KMS-11 (cell line): ENCODE results near the gene FAM25C.
"Not testable (repeated sequence)": the region's sequence is repeated elsewhere in the genome, so short reads cannot be mapped to it uniquely, and the experiment has no call there.

ENCODE experiments used
- H2AFZ ChIP-seq: fragments of 200-600 bp; sonication (generic); 2 replicates; pipeline ENCODE4 v1.6.1; 2016; ENCODE audit warnings: antibody characterized with exemption, mixed run types, low read depth
- H3K27ac ChIP-seq: fragments of 200-600 bp; sonication (generic); 2 replicates; pipeline ENCODE4 v1.6.1; 2016; ENCODE audit warnings: mild to moderate bottlenecking, mixed run types
- H3K27me3 ChIP-seq: fragments of 200-600 bp; sonication (generic); 2 replicates; pipeline ENCODE4 v1.6.1; 2017; ENCODE audit warnings: mild to moderate bottlenecking, low read depth, mixed run types, moderate library complexity; ENCODE audit not compliant: insufficient read depth
- H3K36me3 ChIP-seq: fragments of 200-600 bp; sonication (generic); 2 replicates; pipeline ENCODE4 v1.6.1; 2017; ENCODE audit warnings: mild to moderate bottlenecking, mixed run types; ENCODE audit not compliant: insufficient read depth
- H3K4me1 ChIP-seq: fragments of 200-600 bp; sonication (generic); 2 replicates; pipeline ENCODE4 v1.6.1; 2016; ENCODE audit warnings: mild to moderate bottlenecking, low read depth, mixed run types; ENCODE audit not compliant: poor library complexity, severe bottlenecking
- H3K4me2 ChIP-seq: fragments of 200-600 bp; sonication (generic); 2 replicates; pipeline ENCODE4 v1.7.0; 2016; ENCODE audit warnings: mild to moderate bottlenecking, mixed run types
- H3K4me3 ChIP-seq: fragments of 200-600 bp; sonication (generic); IDR thresholded peaks from 2 replicates; pipeline ENCODE4 v1.6.1; 2017; ENCODE audit warnings: low read depth, low read length, mixed read lengths; ENCODE audit not compliant: insufficient read depth
- H3K79me2 ChIP-seq: fragments of 200-600 bp; sonication (generic); 2 replicates; pipeline ENCODE4 v1.6.1; 2016; ENCODE audit warnings: low read depth, mixed run types; ENCODE audit not compliant: insufficient read depth
- H3K9ac ChIP-seq: fragments of 200-600 bp; sonication (generic); 2 replicates; pipeline ENCODE4 v1.6.1; 2016; ENCODE audit warnings: mild to moderate bottlenecking, mixed run types
- H4K20me1 ChIP-seq: fragments of 200-600 bp; sonication (generic); 2 replicates; pipeline ENCODE4 v1.6.1; 2016; ENCODE audit warnings: mild to moderate bottlenecking, mixed run types; ENCODE audit not compliant: insufficient read depth

The FAM25C gene

GRCh38 chr10:47999691-48000090 is at the start of gene FAM25C:
Gene FAM25C (minus strand): TSS chr10:47999791. CDS start chr10:47999765, 26 bp downstream.
- not testable (repeated sequence) for H2AFZ ChIP-seq, H3K4me2 ChIP-seq, H4K20me1 ChIP-seq, H3K4me1 ChIP-seq, H3K27me3 ChIP-seq, H3K4me3 ChIP-seq, H3K79me2 ChIP-seq, H3K27ac ChIP-seq, H3K36me3 ChIP-seq, H3K9ac ChIP-seq

DNA sequence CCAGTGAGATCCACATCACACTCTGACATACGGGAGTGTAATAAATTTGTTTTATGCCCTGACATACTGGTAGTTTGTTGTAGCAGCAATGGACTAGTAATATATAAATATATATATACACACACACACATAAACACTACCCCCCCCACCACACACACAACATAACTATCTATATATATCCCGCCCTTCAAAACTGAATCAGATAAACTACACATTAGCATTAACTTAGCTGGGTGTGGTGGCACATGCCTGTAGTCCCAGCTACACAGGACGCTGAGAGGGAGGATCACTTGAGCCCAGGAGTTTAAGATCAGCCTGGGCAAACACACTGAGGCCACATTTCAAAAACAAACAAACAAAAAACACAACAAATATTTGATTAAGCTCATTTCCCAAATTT is 45.0 kb upstream of the FAM25C start:
- H2AFZ ChIP-seq, H3K9ac ChIP-seq, H3K4me1 ChIP-seq, H3K36me3 ChIP-seq, H3K27me3 ChIP-seq, H3K4me2 ChIP-seq, H4K20me1 ChIP-seq, H3K27ac ChIP-seq, H3K4me3 ChIP-seq, H3K79me2 ChIP-seq: not testable (repeated sequence)

DNA sequence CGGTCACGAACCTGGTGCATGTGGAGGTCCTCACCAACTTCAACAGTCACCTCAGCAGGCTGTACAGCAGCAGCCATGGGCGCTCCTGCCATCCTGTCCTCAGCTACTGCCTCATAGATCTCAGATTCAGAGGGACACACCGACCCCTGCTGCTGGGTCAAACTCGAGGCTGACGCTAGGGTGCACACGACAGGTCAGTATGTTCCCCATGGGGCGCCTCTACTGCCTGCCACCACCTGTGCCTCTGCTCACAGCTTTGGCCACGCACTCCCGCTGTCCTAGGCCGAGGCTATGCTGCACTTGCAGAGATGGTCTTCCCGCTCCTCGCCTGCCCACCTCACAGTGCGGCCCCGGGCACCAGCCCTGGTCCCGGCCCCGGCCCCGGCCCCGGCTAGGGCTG is 31.8 kb upstream of the FAM25C start:
- not testable (repeated sequence) for H3K27ac ChIP-seq, H2AFZ ChIP-seq, H3K9ac ChIP-seq

GRCh38 chr10:48002306-48002705 is 2.7 kb upstream of the FAM25C start:
- not testable (repeated sequence) for H3K9ac ChIP-seq, H3K27me3 ChIP-seq, H2AFZ ChIP-seq, H4K20me1 ChIP-seq, H3K4me2 ChIP-seq, H3K79me2 ChIP-seq, H3K27ac ChIP-seq, H3K36me3 ChIP-seq, H3K4me1 ChIP-seq, H3K4me3 ChIP-seq

More for the DNA sequence above, 31.8 kb upstream of the FAM25C start:
- H3K4me2 ChIP-seq, H3K27me3 ChIP-seq, H3K36me3 ChIP-seq, H3K79me2 ChIP-seq, H3K4me1 ChIP-seq, H4K20me1 ChIP-seq, H3K4me3 ChIP-seq: not testable (repeated sequence)

- not testable (repeated sequence) for H3K36me3 ChIP-seq, H3K9ac ChIP-seq, H3K4me2 ChIP-seq, H3K79me2 ChIP-seq, H2AFZ ChIP-seq, H3K27me3 ChIP-seq, H3K27ac ChIP-seq, H3K4me1 ChIP-seq, H3K4me3 ChIP-seq, H4K20me1 ChIP-seq
These were observed 5.5 kb downstream of the FAM25C start for GRCh38 chr10:47994045-47994444.

DNA sequence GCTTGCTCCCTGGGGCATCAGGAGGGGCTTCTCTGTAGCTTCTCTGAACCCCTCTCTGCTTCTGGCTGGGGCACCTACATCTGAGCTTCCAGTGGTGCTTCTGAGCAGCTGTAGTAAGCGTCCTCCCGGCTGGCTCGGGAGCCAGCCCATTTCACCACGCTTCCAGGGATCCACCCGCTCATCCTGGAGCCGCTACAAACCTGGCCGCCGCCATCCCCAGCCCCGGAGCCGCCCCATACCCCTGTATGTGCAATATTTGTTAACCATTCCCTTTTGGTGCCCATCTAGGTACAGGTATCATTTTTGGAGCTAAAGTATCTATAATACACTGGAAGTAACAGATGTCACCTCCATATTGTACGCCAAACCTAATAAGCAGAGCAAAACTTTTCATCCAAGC is 7.0 kb downstream of the FAM25C start:
- not testable (repeated sequence) for H3K79me2 ChIP-seq, H3K4me1 ChIP-seq, H3K9ac ChIP-seq, H3K27me3 ChIP-seq, H3K36me3 ChIP-seq, H2AFZ ChIP-seq, H3K27ac ChIP-seq, H3K4me2 ChIP-seq, H3K4me3 ChIP-seq, H4K20me1 ChIP-seq

DNA sequence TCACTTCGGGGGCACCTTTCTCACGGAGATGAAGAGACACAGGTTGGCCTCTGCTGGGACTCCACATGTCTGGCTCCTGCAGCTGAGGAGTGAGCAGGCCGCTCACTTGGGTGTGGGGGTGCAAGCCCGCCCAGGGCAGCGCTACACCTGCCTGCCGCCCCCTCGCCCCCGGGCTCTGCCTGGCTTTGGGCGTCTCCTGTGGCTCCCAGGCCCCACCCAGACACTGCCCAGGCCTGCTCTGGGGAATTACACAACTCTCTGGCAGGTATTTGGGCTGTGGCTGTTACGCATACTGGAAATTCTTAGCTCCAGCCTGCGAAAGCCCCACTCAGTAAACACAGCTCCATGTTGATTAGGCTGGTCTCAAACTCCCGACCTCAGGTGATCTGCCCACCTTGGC is 7.9 kb downstream of the FAM25C start:
- H3K9ac ChIP-seq, H2AFZ ChIP-seq, H3K79me2 ChIP-seq, H3K4me2 ChIP-seq, H3K36me3 ChIP-seq, H3K27ac ChIP-seq, H3K4me3 ChIP-seq, H3K4me1 ChIP-seq, H3K27me3 ChIP-seq, H4K20me1 ChIP-seq: not testable (repeated sequence)

GRCh38 chr10:47990097-47990496 is 9.5 kb downstream of the FAM25C start:
- not testable (repeated sequence) for H3K4me3 ChIP-seq, H3K27ac ChIP-seq, H3K4me2 ChIP-seq, H4K20me1 ChIP-seq, H3K9ac ChIP-seq, H3K36me3 ChIP-seq, H3K4me1 ChIP-seq, H3K79me2 ChIP-seq, H3K27me3 ChIP-seq, H2AFZ ChIP-seq

DNA sequence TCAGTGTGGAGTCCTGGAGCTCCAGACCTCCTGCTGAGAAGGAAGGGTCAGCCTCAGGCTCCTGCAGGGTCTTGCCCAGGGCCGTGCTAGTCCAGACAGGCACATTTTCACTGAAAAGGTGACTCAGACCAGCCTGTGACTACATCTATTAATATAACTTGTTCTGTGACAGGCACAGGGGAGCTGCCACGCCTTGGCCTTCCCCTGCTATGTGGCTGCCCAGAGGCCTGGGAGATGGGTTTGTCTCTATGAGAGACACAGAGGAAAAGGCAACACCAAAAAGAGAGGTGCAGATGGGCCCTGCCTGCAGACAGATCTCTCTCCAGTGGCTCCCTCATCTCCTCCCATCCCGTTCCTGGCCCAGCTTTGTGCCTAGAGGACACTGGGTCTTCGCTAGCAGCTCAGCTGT is 10.0 kb downstream of the FAM25C start:
- not testable (repeated sequence) for H3K27ac ChIP-seq, H3K4me2 ChIP-seq, H3K27me3 ChIP-seq

GRCh38 chr10:47988718-47989541 is 10.7 kb downstream of the FAM25C start:
- H2AFZ ChIP-seq, H3K36me3 ChIP-seq, H3K4me2 ChIP-seq, H3K27ac ChIP-seq, H3K9ac ChIP-seq, H3K4me3 ChIP-seq, H3K27me3 ChIP-seq, H4K20me1 ChIP-seq, H3K79me2 ChIP-seq, H3K4me1 ChIP-seq: not testable (repeated sequence)

More for the DNA sequence above, 10.0 kb downstream of the FAM25C start:
- H3K4me1 ChIP-seq, H3K9ac ChIP-seq, H3K79me2 ChIP-seq, H3K4me3 ChIP-seq, H4K20me1 ChIP-seq, H3K36me3 ChIP-seq, H2AFZ ChIP-seq: not testable (repeated sequence)
